HepG2 (cell line): ENCODE results near the gene DGCR8. TPM values are rescaled to one million over a fixed set of nuclear protein-coding genes. Genes with fewer than 3 reads are reported as not detected.
A peak's percentile ranks its signal among the peaks of the same experiment; 100 is the strongest.

Experiments used
- ATAC-seq: fragments of 200-7000 bp; cut with Tn5 transposase; 3 replicates; pipeline ENCODE4 v1.9.1; 2020; ENCODE audit warnings: mild to moderate bottlenecking, moderate library complexity
- BruUV-seq: library from RNA; stranded (reverse); fragments of 400-500 nt; replicated peaks from 2 replicates; lab custom pipeline; 2021; lab: Mats Ljungman, UMichigan
- CTCF ChIA-PET: fragments of 300-600 bp; formaldehyde crosslinking; extraction: SDS; loops from one replicate; lab custom pipeline; 2021; ENCODE audit warnings: low total read pairs, inconsistent platforms, low intra/inter-chr PET ratio; lab: Yijun Ruan, JAX
- POLR2A ChIA-PET: fragments of 350-600 bp; sonication (Branson Sonifier 250); formaldehyde crosslinking; loops from one replicate; lab custom pipeline; 2020; ENCODE audit warnings: antibody characterized with exemption, inconsistent platforms; lab: Yijun Ruan, JAX
- DNase-seq: peaks from one replicate; pipeline ENCODE4 v3.0.0-alpha.2; 2015; ENCODE audit warnings: low spot score
- FAIRE-seq: peaks from 3 replicates; lab custom pipeline; 2011; peaks lifted over from hg19 to GRCh38; lab: Jason Lieb, UNC
- H2AFZ ChIP-seq: one replicate; pipeline ENCODE4 v1.6.1; 2011; ENCODE audit warnings: low read length, inconsistent platforms
- H3K27ac ChIP-seq: fragments of 300-600 bp; 3 replicates; pipeline ENCODE4 v1.8.0; 2011; ENCODE audit warnings: mixed run types, mild to moderate bottlenecking, mixed read lengths, low read length, inconsistent platforms; ENCODE audit not compliant: insufficient read depth; ENCODE audit errors: extremely low read length
- H3K27me3 ChIP-seq, 2 experiments: fragments of 200-600 bp in 1 of 2; 2 replicates in 1 of 2; 3 replicates in 1 of 2; pipeline versions ENCODE4 v1.6.0 to v1.8.0; 2011; ENCODE audit warnings: low read length in 2 of 2, mild to moderate bottlenecking in 2 of 2, moderate library complexity in 2 of 2, inconsistent platforms in 1 of 2; ENCODE audit not compliant: insufficient read depth in 2 of 2, control insufficient read depth in 1 of 2
- H3K36me3 ChIP-seq, 2 experiments: fragments of 200-600 bp in 1 of 2; replicated peaks in 1 of 2; 2 replicates in 1 of 2; 3 replicates in 1 of 2; pipeline versions ENCODE4 v1.5.1 to v1.8.0; 2011; ENCODE audit warnings: low read length in 2 of 2, inconsistent platforms in 1 of 2; ENCODE audit not compliant: insufficient read depth in 2 of 2, control insufficient read depth in 1 of 2
- H3K4me1 ChIP-seq: 2 replicates; pipeline ENCODE4 v1.5.1; 2012; ENCODE audit warnings: low read length, inconsistent platforms; ENCODE audit not compliant: insufficient read depth
- H3K4me2 ChIP-seq: 2 replicates; pipeline ENCODE4 v1.6.0; 2011; ENCODE audit warnings: low read depth, low read length, inconsistent platforms
- H3K4me3 ChIP-seq, 3 experiments: fragments of 200-600 bp in 1 of 3; sonication (generic), shearing (Covaris generic) in 1 of 3; replicated peaks in 1 of 3; 2 replicates each; pipeline ENCODE4 v1.5.1; 2011 to 2016; ENCODE audit warnings: low read length in 3 of 3, inconsistent platforms in 2 of 3, low read depth in 2 of 3, mild to moderate bottlenecking in 2 of 3, control low read depth in 1 of 3, mixed read lengths in 1 of 3; ENCODE audit not compliant: insufficient read depth in 1 of 3
- H3K79me2 ChIP-seq: one replicate; pipeline ENCODE4 v1.6.1; 2011; ENCODE audit warnings: low read length, inconsistent platforms; ENCODE audit not compliant: insufficient read depth
- H3K9ac ChIP-seq: 2 replicates; pipeline ENCODE4 v1.6.0; 2011; ENCODE audit warnings: mild to moderate bottlenecking, low read depth, low read length, inconsistent platforms; ENCODE audit not compliant: insufficient read depth
- H3K9me3 ChIP-seq: 2 replicates; pipeline ENCODE4 v1.5.1; 2012; ENCODE audit warnings: mild to moderate bottlenecking, low read length
- H4K20me1 ChIP-seq: 2 replicates; pipeline ENCODE4 v1.6.0; 2011; ENCODE audit warnings: inconsistent platforms, mild to moderate bottlenecking, low read length, moderate library complexity; ENCODE audit not compliant: insufficient read depth
- ATRX ChIP-seq: sonication (generic); formaldehyde crosslinking; IDR thresholded peaks from 2 replicates; pipeline ENCODE4 v1.4.0; 2020; ENCODE audit warnings: missing genetic modification reagents, borderline replicate concordance
- GTF2F1 ChIP-seq: fragments of 150-350 bp; IDR thresholded peaks from 2 replicates; pipeline ENCODE4 v1.6.1; 2014; ENCODE audit warnings: low read length
- HIC2 ChIP-seq: sonication (generic); formaldehyde crosslinking; IDR thresholded peaks from 2 replicates; pipeline ENCODE4 v1.9.0; 2022; ENCODE audit warnings: low read depth, missing genetic modification reagents
- SP4 ChIP-seq: sonication (generic); formaldehyde crosslinking; IDR thresholded peaks from 2 replicates; pipeline ENCODE4 v1.8.1; 2023; ENCODE audit warnings: mild to moderate bottlenecking, missing genetic modification reagents
- ZFP82 ChIP-seq: sonication (generic); formaldehyde crosslinking; IDR thresholded peaks from 2 replicates; pipeline ENCODE4 v1.5.1; 2020; ENCODE audit warnings: mild to moderate bottlenecking, missing genetic modification reagents, borderline replicate concordance
- ZNF264 ChIP-seq: sonication (generic); formaldehyde crosslinking; IDR thresholded peaks from 2 replicates; pipeline ENCODE4 v1.4.0; 2020; ENCODE audit warnings: missing genetic modification reagents
- ZNF335 ChIP-seq: sonication (generic); formaldehyde crosslinking; IDR thresholded peaks from 2 replicates; pipeline ENCODE4 v1.4.0; 2020; ENCODE audit warnings: missing genetic modification reagents
- ZNF407 ChIP-seq: sonication (generic); formaldehyde crosslinking; IDR thresholded peaks from one replicate; pipeline ENCODE4 v1.5.1; 2020; ENCODE audit warnings: mild to moderate bottlenecking, missing genetic modification reagents; ENCODE audit errors: not compliant biosample characterization
- ZNF816 ChIP-seq: sonication (generic); formaldehyde crosslinking; IDR thresholded peaks from 2 replicates; pipeline ENCODE4 v1.8.0; 2022; ENCODE audit warnings: missing genetic modification reagents, mild to moderate bottlenecking, borderline replicate concordance
- ZNF83 ChIP-seq: sonication (generic); formaldehyde crosslinking; IDR thresholded peaks from 2 replicates; pipeline ENCODE4 v1.4.0; 2020; ENCODE audit warnings: missing genetic modification reagents, mild to moderate bottlenecking, borderline replicate concordance
- WGBS: methylation state at CpG from one replicate; pipeline ENCODE4 v1.1.6; 2017; ENCODE audit warnings: low lambda C conversion rate; 5-methylcytosine and 5-hydroxymethylcytosine counted together
- in situ Hi-C: cut with HindIII; loops from 2 replicates; pipeline ENCODE4 v1.10.0; 2017; ENCODE audit warnings: low pct_unique_long_range_greater_than_20kb; ENCODE audit not compliant: extremely low pct_ligation_motif_present
- intact Hi-C: fragments of 100-400 bp; cut with micrococcal nuclease; formaldehyde crosslinking; loops from one replicate; pipeline ENCODE4 v1.10.0; 2022; ENCODE audit not compliant: unreplicated experiment
- polyA plus RNA-seq, 8 experiments: library from polyadenylated mRNA; depleted of rRNA in 3 of 8; stranded (reverse) in 7 of 8; unstranded in 1 of 8; fragments of >200 nt; fragmentation: Illumina TruSeq in 4 of 8; extraction: Trizol in 4 of 8; gene quantifications; 2 replicates each; pipeline versions ENCODE4 v1.2.1 to v1.2.3, GENCODE V29; 2011 to 2016; ENCODE audit warnings: low read depth in 4 of 8, missing spikeins in 1 of 8, mixed read lengths in 1 of 8; ENCODE audit not compliant: insufficient read depth in 1 of 8
- total RNA-seq, 5 experiments: library from RNA; depleted of rRNA; stranded (reverse); fragments of >200 nt; fragmentation: Illumina TruSeq; extraction: Trizol; gene quantifications; 2 replicates each; pipeline ENCODE4 v1.2.3, GENCODE V29; 2016; ENCODE audit warnings: low read depth in 1 of 5
- TF ChIP-seq, protein P1 (sequence below): sonication (generic); formaldehyde crosslinking; IDR thresholded peaks from 2 replicates; pipeline ENCODE4 v1.5.0; 2020; ENCODE audit warnings: missing genetic modification reagents

DGCR8 gene
- total and polyA plus RNA-seq, 2 of the 13 experiments (the other 11 are each of a cell fraction or from before 2014, with no cell fraction given) = 10.2 to 23.2 TPM

- intact Hi-C loops (loop anchor here (1.0 to 5.0 kb wide), 2 partner anchors 12 to 35 kb away; partner anchors contain the start of gene DGCR8), in situ Hi-C loops (no loop called here)
- CTCF ChIA-PET = no interaction called here
- peaks cover 64% of the 10 kb centered on the region for H3K79me2 ChIP-seq
- FAIRE-seq (peak; percentile 60), DNase-seq (peak; percentile 95), ATAC-seq (peak; percentile 80)
- peaks cover 15 to 74% of the 10 kb centered on the region in 2 experiments for H3K36me3 ChIP-seq
- H3K4me1 ChIP-seq = peaks cover 57% of the 10 kb centered on the region
- H3K9me3 ChIP-seq = no peaks in the 10 kb centered on the region
- no TSS peak for BruUV-seq
- H4K20me1 ChIP-seq = 0 out of 2 replicates have a peak, but pooled peaks cover 3% of the 10 kb centered on the region
- H3K27ac ChIP-seq = peak within 1 kb of the TSS; percentile 83
- peak within 1 kb of the TSS; percentile 90 for H3K9ac ChIP-seq
- H3K4me2 ChIP-seq = peak within 1 kb of the TSS; percentile 84
- H3K4me3 ChIP-seq = peak within 1 kb of the TSS; percentile 87 to 94 (median 90)
- H3K27me3 ChIP-seq = no peaks in the 10 kb centered on the region; a peak in 1 of 5 replicates
- POLR2A ChIA-PET = interaction anchor here (0.9 to 2.2 kb wide), 8 partner anchors 9 to 277 kb away, joined by 3 to 15 read pairs (median 4); partner anchors contain the start of genes ZDHHC8 and ZNF74
- 0% methylated on average over 52 of the region's 88 CpGs for WGBS
- H2AFZ ChIP-seq = no peak within 1 kb of the TSS
- TF ChIP-seq ZNF816 (CRISPR knock-in tag) = peak; percentile 63
- no peak for TF ChIP-seq ZNF407 (CRISPR knock-in tag)
- TF ChIP-seq ZNF264 (CRISPR knock-in tag) = no peak
- TF ChIP-seq ZFP82 (CRISPR knock-in tag) = 0 out of 2 replicates have a peak, but pooled peaks have one; percentile 65
- peak; percentile 86 for TF ChIP-seq SP4
- no peak for TF ChIP-seq HIC2 (CRISPR knock-in tag)
- no peak for TF ChIP-seq GTF2F1
- no peak for TF ChIP-seq ZNF83 (CRISPR knock-in tag)
- TF ChIP-seq, protein P1, sequence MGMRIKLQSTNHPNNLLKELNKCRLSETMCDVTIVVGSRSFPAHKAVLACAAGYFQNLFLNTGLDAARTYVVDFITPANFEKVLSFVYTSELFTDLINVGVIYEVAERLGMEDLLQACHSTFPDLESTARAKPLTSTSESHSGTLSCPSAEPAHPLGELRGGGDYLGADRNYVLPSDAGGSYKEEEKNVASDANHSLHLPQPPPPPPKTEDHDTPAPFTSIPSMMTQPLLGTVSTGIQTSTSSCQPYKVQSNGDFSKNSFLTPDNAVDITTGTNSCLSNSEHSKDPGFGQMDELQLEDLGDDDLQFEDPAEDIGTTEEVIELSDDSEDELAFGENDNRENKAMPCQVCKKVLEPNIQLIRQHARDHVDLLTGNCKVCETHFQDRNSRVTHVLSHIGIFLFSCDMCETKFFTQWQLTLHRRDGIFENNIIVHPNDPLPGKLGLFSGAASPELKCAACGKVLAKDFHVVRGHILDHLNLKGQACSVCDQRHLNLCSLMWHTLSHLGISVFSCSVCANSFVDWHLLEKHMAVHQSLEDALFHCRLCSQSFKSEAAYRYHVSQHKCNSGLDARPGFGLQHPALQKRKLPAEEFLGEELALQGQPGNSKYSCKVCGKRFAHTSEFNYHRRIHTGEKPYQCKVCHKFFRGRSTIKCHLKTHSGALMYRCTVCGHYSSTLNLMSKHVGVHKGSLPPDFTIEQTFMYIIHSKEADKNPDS (CRISPR knock-in tag) = no peak
- TF ChIP-seq ATRX = no peak
- TF ChIP-seq ZNF335 (CRISPR knock-in tag) = no peak; the same call in 1 of the 2 replicates
Measured at GRCh38 chr22:20116951-20117632, 37.1 kb downstream of the DGCR8 start, which contains the start of gene TRMT2A. Gene TRMT2A (minus strand): TSS chr22:20117226. CDS start chr22:20116906, 320 bp downstream.
